Gastrocnemius medialis (tissue), 4 donors: ENCODE results near the gene ZNF672. TPM values are rescaled to one million over a fixed set of nuclear protein-coding genes. Genes with fewer than 3 reads are reported as not detected.
"Not testable (repeated sequence)": the region's sequence is repeated elsewhere in the genome, so short reads cannot be mapped to it uniquely, and the experiment has no call there.

Source experiments
- ATAC-seq, 2 donors: fragments of 150-250 bp; one replicate each; pipeline ENCODE4 v1.9.1; 2016
- DNase-seq, 2 donors: peaks; one replicate each; pipeline ENCODE4 v3.0.0-alpha.2; 2019
- H3K27ac ChIP-seq, 4 donors: fragments of 200-600 bp; sonication (generic); 1 replicate in 1 of 4; 2 replicates in 3 of 4; pipeline ENCODE4 v1.5.1; 2016 to 2018; ENCODE audit warnings: mild to moderate bottlenecking in 2 of 4, moderate library complexity in 1 of 4
- H3K27me3 ChIP-seq, 3 donors: fragments of 200-600 bp; sonication (generic) in 2 of 3; 1 replicate in 1 of 3; 2 replicates in 2 of 3; pipeline versions ENCODE4 v1.5.1 to v1.6.0; 2016 to 2019; ENCODE audit warnings: mild to moderate bottlenecking in 1 of 3, moderate library complexity in 1 of 3
- H3K36me3 ChIP-seq, 2 donors: fragments of 200-600 bp; sonication (generic) in 1 of 2; one replicate each; pipeline ENCODE4 v1.5.1; 2017 to 2018
- H3K4me1 ChIP-seq, 2 donors: fragments of 200-600 bp; sonication (generic) in 1 of 2; one replicate each; pipeline ENCODE4 v1.5.1; 2016 to 2017; ENCODE audit warnings: mild to moderate bottlenecking in 2 of 2
- H3K4me3 ChIP-seq, 4 donors: fragments of 200-600 bp; sonication (generic) in 3 of 4; 1 replicate in 1 of 4; 2 replicates in 3 of 4; pipeline ENCODE4 v1.5.1; 2016 to 2019; ENCODE audit warnings: mild to moderate bottlenecking in 2 of 4
- H3K9me3 ChIP-seq, 3 donors: fragments of 200-600 bp; sonication (generic) in 2 of 3; 1 replicate in 1 of 3; 2 replicates in 2 of 3; pipeline ENCODE4 v1.5.1; 2016 to 2019
- CTCF ChIP-seq, 5 experiments: fragments of 450-650 bp in 3 of 5; fragments of 200-600 bp in 2 of 5; sonication (generic) in 2 of 5; IDR thresholded peaks in 4 of 5; conservative IDR thresholded peaks in 1 of 5; 1 replicate in 4 of 5; 2 replicates in 1 of 5; pipeline ENCODE4 v1.5.1; 2016 to 2019; ENCODE audit warnings: antibody characterized with exemption in 5 of 5, mild to moderate bottlenecking in 3 of 5, moderate library complexity in 3 of 5
- POLR2A ChIP-seq, 2 donors: fragments of 450-650 bp; IDR thresholded peaks; one replicate each; pipeline ENCODE4 v1.6.1; 2017; ENCODE audit warnings: antibody characterized with exemption in 2 of 2, mild to moderate bottlenecking in 2 of 2, moderate library complexity in 2 of 2
- in situ Hi-C, 4 donors: fragments of 200-750 bp; cut with MboI; loops; one replicate each; pipeline versions ENCODE4 v1.15.0 to v1.8.0; 2017; ENCODE audit warnings: low sequenced_read_pairs in 4 of 4
- intact Hi-C: fragments of 100-400 bp; cut with DNase I; formaldehyde crosslinking; loops from one replicate; pipeline ENCODE4 v1.15.1; 2023; ENCODE audit warnings: low total_unique reads
- total RNA-seq, 4 donors: library from RNA; depleted of rRNA; stranded (reverse); fragments of >200 nt; gene quantifications; one replicate each; pipeline versions ENCODE4 v1.1.0 to v1.2.3, GENCODE V29; 2016

Gene ZNF672
- total RNA-seq, 4 donors from 2014 or later: 41.9 to 81.0 (median 59.0) TPM

DNA sequence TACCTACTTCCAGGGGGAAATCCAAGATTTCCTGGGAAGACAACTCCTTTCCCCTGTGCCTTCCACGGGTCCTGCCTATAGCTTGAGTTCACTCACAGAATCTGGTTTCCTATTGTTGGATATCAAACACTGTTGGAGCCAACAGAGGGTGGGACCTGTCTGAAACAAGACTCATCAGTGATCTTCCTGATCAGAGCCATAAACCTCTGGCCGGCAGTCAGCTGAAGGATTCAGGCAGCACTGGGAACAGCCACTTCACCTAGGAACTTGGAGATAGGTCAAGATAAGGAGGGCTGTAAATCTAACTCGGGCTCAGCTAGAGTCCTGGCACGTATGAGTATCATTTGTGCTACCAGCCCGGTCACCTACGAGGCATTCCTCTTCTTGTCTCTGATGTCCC is 35.6 kb upstream of the ZNF672 start:
- ATAC-seq (no peak), DNase-seq (no peak)
- TF ChIP-seq POLR2A (IDR thresholded peaks at IDR 0.05) (no peak), CTCF (IDR thresholded peaks at IDR 0.05 in 4 of 5, conservative IDR thresholded peaks at IDR 0.05 in 1 of 5) (no peak)
- H3K36me3 ChIP-seq: no peaks in the 10 kb centered on the region
- in situ Hi-C loops (no loop called here), intact Hi-C loops (no loop called here)
- H3K27me3 ChIP-seq: no peaks in the 10 kb centered on the region
- no peaks in the 10 kb centered on the region for H3K9me3 ChIP-seq
- no peak overlapping the region for H3K4me3 ChIP-seq
- no peak overlapping the region for H3K27ac ChIP-seq
- no peaks in the 10 kb centered on the region for H3K4me1 ChIP-seq

DNA sequence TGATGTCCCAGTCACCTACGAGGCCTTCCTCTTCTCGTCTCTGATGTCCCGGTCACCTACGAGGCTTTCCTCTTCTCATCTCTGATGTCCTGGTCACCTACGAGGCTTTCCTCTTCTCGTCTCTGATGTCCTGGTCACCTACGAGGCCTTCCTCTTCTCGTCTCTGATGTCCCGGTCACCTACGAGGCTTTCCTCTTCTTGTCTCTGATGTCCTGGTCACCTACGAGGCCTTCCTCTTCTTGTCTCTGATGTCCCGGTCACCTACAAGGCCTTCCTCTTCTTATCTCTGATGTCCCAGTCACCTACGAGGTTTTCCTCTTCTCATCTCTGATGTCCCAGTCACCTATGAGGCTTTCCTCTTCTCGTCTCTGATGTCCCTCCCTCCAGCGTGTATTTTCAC is 34.5 kb upstream of the ZNF672 start:
- H3K9me3 ChIP-seq, H3K27ac ChIP-seq, H3K27me3 ChIP-seq, H3K36me3 ChIP-seq, intact Hi-C loops, H3K4me3 ChIP-seq, H3K4me1 ChIP-seq, DNase-seq, ATAC-seq, in situ Hi-C loops: not testable (repeated sequence)

GRCh38 chr1:248804771-248805681 is 33.0 kb upstream of the ZNF672 start:
- Histone ChIP-seq H3K27ac (no peak overlapping the region), H3K4me3 (no peak overlapping the region), H3K27me3 (no peaks in the 10 kb centered on the region), H3K9me3 (no peaks in the 10 kb centered on the region), H3K4me1 (no peaks in the 10 kb centered on the region), H3K36me3 (no peaks in the 10 kb centered on the region)
- intact Hi-C loops: loop anchor here (1.0 kb wide), 1 partner anchor 12 kb away; no protein-coding TSS in a partner anchor
- TF ChIP-seq POLR2A (IDR thresholded peaks at IDR 0.05) (no peak), CTCF (IDR thresholded peaks at IDR 0.05 in 4 of 5, conservative IDR thresholded peaks at IDR 0.05 in 1 of 5) (no peak)
- no peak for DNase-seq
- in situ Hi-C loops: no loop called here
- ATAC-seq: no peak

DNA sequence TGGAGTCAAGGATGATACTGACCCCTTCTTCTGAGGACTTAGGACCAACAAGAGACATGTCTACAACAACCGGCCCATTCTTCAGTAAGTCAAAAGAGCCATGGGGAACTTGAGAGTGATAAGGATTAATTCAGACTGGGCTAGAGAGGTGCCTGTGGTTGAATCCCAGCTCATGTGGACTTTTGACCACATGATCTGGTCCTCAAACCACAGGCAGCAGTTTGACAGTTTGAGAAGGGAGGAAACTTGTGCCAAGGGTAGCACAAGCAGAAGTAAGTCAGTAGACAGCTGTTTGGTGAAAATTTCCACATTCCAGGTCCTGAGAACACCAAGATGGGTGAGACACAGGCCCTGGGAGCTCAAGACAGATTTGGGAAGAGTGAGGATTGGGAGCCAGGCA is 32.1 kb upstream of the ZNF672 start:
- H3K27ac ChIP-seq: no peak overlapping the region
- DNase-seq (no peak), ATAC-seq (peak in 1 of 2 donors; percentile 37)
- peaks cover 0 to 6% of the 10 kb centered on the region in 2 donors for H3K4me1 ChIP-seq
- no peaks in the 10 kb centered on the region for H3K27me3 ChIP-seq
- no peaks in the 10 kb centered on the region for H3K36me3 ChIP-seq
- intact Hi-C loops: no loop called here
- TF ChIP-seq POLR2A (IDR thresholded peaks at IDR 0.05): no peak
- no peak for TF ChIP-seq CTCF (IDR thresholded peaks at IDR 0.05 in 4 of 5, conservative IDR thresholded peaks at IDR 0.05 in 1 of 5)
- H3K4me3 ChIP-seq: no peak overlapping the region
- H3K9me3 ChIP-seq: no peaks in the 10 kb centered on the region
- in situ Hi-C loops: no loop called here

DNA sequence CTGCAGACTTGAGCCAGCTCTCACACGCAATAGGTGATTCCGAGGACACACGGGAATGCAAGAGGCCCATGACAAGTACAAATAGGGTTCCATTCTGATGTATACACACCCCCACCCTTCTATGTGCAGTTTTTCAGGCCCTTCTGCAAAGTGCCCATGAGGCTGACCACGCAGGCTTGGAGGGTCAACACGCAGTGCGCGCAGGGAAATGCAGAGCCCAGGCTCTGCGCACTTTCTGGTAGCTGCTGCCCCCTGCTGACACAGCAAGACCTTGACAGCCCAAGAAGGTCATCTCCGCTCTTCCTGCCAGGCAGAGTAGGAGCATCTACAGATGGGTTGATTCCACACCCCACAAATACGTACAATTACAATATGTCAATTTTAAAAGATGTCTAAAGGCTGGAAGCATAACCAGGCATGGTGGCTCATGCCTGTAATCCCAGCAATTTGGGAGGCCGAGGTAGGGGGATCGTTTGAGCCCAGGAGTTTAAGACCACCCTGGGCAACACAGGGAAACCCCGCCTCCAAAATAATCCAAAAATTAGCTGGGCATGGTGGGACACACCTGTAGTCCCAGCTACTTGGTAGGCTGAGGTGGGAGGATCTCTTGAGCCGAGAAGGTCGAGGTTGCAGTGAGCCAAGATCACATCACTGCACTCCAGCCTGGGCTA is 30.8 kb upstream of the ZNF672 start:
- Histone ChIP-seq H3K36me3 (peaks cover 0 to 11% of the 10 kb centered on the region in 2 donors), H3K27ac (no peak overlapping the region), H3K4me1 (peaks cover 0 to 7% of the 10 kb centered on the region in 2 donors), H3K9me3 (no peaks in the 10 kb centered on the region), H3K4me3 (no peak overlapping the region), H3K27me3 (no peaks in the 10 kb centered on the region)
- TF ChIP-seq POLR2A (IDR thresholded peaks at IDR 0.05) (no peak), CTCF (IDR thresholded peaks at IDR 0.05 in 4 of 5, conservative IDR thresholded peaks at IDR 0.05 in 1 of 5) (peak in 4 of 5 experiments; percentile 18 to 63 (median 50))
- no peak for DNase-seq
- intact Hi-C loops (no loop called here), in situ Hi-C loops (no loop called here)
- ATAC-seq: peak in 1 of 2 donors; percentile 70
